ENCODE results near the gene CCDC93.
A peak's percentile ranks its signal among the peaks of the same experiment; 100 is the strongest.
"Not testable (repeated sequence)": the region's sequence is repeated elsewhere in the genome, so short reads cannot be mapped to it uniquely, and the experiment has no call there.

CCDC93 gene

DNA sequence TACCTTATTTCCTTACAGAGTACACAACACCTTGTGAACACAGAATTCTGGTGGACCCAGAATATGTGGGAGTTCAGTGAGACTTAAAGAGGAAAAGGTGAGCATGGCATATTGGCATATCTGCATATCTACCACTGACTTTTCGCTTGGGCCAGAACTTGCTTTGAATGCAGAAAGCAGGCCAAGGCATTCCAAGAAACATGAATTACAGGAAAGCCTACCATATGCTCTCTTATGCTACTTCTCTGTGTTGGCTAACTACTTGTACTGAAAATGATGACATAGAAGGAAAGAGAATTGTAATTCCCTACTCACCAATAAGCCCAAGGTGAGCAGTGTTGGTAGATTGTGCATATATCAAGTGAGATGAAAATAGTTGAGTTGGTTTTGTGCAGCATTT is 31.4 kb upstream of the CCDC93 start:
- no peak for DNase-seq

DNA sequence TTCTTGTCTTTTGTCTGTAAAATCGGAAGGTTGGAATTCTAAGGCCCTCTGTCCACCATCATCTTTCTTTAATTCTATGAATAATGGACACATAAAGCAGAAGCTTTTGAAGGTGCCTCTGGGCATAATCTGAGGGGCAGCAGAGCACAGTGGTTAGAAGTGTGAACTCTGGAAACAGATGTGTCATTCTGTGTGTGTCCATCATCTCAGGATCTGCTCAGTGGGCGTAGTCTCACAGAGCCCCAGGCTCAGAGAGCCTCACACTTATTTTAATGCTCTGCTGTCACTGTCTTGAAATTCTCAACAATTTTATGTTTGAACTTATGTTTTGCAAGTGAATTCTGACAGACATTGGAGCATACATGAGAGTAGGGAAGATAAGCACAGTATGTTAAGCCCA is 31.0 kb upstream of the CCDC93 start:
- no peak for DNase-seq

DNA sequence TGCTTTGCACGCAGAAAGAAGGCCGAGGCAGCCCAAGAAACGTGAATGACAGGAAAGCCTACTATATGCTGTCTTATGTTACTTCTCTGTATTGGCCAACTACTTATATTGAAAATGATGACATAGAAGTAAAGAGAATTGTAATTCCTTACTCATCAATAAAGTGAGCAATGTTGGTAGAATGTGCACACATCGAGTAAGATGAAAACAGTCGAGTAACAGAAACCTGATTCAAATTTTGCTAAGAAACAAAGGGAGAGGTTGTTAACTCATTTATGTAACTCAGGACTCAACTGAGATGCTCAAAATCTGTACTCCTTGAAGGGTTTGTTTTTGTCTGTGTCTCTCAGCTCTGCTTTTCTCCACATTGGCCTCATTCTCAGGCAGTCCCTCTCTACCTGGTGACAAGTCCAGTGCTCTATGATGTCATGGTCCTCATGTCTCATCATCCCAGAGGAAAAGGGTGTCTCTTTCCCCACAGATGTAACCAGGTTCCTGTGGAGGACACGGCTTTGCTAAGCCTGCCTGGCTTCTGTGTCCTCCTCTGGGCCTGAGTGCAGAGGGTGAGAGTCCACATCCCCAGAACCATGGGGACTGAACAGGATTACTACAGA is 30.3 kb upstream of the CCDC93 start:
- no peak for DNase-seq

DNA sequence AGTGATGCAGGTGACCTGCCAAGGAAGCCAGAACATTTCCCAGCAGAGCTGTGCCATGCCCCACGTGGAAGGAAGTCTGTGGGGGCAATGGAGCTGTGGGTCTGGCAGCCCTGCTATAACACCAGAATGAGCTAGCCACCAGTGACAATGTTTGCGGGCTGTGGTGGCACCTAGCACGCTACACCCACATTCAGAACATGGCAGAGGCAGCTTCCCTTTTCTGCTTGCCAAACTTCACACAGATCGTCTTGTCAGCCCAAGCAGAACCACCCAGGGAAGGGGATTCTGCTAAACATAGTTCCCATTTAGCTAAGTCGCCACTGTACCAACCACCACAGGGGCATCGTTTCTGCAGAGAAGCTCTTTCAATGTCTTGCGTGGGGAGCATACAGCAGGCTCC is 27.0 kb upstream of the CCDC93 start:
- DNase-seq: peak; percentile 77

DNA sequence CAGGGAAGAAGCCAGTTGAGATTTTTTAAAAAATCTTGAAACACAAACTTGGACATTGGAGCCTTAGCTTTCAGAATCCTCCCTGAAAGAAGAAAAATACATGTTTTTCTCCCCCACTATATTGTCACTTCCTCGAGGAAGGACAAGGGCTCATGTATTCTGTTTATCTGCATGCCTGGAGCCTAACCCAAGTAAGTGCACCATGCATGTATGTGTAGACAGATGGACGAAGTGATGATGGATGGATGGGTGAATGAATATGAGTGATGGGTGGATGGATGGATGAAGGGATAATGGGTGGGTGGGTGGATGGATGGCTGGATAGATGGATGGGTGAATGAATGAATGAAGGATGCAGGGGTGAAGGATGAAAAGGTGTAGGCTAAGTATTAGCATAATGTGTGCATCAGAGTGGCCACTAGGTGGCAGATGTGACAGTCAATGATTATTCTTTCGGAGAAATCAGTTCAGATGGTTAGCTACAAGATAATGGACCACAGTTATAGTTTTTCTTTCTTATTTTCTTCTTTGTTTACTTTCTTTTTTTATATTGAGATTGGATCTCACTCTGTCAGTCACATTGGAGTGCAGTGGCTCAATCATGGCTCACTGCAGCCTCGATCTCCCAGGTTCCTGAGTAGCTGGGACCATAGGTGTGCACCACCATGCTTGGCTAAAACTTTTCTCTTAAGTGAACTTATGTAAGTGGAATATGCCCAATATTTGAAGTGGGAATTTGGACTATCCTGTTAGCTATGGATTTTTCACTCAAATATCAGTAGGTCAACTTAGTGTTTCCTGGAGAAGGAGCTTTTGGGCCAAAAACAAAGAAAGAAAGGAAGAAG is 18.5 kb upstream of the CCDC93 start:
- DNase-seq: peak; percentile 1

DNA sequence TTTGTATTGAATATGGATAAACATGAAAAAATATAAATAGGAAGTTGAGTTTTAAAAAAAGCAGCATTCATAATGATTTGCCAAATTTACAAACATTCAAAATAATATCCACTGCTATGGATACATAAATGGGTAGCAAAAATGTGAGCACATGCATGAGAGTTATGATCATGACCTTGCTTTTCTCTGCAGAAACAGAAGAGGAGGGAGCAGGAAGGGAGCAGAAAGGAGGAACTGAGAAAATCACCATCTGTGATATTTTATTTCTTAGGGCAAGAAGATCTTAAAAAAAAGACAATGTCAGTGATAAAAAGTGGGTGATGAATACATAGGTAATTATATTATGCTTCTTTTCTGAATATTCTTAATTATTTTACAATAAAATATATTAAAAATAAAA is 17.7 kb upstream of the CCDC93 start:
- peak; percentile 41 for DNase-seq

DNA sequence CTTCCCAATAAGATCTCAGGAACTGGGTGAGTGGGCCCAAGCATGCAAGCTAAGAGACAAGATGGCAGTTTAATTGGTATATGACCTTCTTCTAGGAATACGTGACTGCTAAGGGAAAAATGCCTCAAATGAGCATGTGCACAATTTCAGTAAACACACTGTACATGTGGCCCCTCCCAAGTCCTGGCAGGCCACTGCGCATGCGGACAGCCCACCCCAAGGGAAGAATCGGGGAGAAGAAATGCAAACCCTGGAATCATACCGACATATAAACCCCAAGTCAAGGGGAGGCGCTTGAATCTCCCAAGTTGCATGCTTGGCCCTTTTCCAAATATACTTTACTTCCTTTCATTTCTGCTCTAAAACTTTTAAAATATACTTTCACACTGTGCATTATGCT is 15.2 kb upstream of the CCDC93 start:
- no peak for DNase-seq

DNA sequence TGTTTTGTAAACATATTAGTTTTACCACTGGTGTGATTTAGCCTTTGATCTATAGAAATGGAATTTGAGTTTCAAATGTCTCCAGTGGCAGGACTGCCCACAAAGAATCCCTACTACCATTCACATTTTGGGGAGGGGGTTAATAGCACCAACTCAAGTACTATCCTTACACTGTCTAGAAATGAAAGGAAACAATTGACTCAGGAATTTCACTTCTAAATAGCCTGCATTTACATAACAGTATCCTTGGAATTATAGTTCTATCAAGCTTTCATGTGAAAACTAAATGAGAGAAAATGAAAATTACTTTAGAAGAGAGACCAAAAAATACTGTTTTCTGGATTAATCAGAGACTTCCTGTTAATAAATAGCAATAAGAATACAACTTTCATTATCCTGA is 7.5 kb upstream of the CCDC93 start:
- DNase-seq: no peak

DNA sequence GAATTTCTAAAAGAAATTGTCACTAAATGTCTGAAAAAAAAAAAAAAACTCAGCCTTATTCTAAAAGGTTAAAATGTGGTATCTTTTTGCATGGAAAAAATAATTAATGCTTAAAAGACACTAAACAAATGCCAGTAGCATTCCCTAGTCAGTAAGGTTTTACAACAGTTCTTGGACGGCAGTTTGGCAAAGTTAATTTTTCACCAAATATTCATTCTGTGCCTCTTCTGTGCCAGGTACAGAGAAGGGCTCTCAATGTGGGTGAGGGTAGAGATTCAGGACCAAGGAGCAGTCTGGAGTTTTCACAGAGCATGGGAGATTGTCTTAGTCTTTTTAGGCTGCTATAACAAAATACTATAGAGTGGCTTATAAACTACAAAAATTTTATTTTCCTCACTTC is 6.0 kb upstream of the CCDC93 start:
- no peak for DNase-seq

DNA sequence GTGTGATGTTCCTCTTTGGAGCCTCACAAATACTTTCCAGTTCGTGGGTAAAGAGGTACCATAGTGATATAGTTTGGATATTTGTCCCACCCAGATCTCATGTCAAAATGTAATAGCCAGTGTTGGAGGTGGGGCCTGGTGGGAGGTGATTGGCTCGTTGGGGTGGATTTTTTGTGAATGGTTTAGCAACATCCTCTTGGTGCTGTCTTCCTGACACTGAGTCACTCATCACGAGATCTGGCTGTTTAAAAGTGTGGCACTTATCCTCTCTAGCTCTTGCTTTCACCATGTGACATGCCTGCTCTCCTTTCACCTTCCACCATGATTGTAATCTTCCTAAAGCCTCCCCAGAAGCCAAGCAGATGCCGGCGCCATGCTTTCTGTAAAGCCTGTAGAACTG is 3.0 kb upstream of the CCDC93 start:
- peak; percentile 74 for DNase-seq

DNA sequence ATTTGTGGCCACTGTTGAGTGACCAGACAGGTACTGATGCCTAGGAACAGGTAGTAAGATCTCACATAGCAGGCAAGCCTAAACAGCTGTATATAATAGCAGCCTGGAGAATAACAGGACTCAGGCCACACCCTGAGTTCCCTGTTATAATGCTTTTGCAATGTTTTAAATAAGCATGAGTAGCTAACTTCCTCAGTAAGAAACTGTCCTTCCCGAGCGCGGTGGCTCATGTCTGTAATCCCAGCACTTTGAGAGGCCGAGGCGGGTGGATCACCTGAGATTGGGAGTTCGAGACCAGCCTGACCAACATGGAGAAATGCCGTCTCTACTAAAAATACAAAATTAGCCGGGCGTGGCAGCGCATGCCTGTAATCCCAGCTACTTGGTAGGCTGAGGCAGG is 1.9 kb upstream of the CCDC93 start:
- not testable (repeated sequence) for DNase-seq

DNA sequence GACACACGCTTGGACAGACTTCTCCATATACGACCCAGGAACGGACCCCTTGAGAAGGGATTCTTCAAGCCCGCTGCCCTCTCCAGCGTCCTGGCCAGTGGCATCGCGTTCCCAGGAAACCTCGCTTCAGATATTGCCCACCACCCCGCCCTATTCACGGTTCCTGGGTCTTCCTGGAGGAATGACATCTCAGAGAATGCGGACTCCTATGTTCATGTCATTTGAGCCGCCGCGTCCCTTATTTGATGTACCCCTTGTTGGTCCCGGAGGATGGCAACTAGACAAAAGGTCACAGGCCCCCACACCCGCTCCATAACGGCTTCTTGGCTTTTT is 588 bp upstream of the CCDC93 start:
- DNase-seq: no peak

DNA sequence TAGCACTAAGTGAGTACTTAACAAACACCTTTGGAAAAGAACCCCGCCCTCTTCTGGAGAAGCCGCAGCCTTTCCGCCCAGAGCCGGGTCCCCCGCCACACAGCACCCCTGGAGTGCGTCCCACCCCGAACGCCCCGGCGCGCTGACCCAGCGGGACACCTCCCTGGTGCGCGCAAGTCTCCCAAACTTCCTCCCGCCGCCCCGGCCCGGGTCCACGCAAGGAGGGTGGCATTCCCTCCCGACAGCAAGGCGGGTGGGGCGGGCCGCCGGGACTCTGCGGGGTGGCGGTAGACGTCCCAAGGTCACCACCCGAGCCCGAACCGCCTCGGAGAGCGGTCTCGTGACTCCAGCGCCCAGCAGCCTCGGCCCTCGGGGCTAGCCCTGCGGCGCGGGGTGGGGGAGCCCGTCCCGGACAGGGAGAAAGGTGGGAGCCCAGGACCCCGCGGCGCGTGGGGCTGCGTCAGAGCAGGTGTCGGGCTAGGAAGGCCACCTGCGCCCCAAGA is 598 bp downstream of the CCDC93 start:
- DNase-seq: peak; percentile 4

DNA sequence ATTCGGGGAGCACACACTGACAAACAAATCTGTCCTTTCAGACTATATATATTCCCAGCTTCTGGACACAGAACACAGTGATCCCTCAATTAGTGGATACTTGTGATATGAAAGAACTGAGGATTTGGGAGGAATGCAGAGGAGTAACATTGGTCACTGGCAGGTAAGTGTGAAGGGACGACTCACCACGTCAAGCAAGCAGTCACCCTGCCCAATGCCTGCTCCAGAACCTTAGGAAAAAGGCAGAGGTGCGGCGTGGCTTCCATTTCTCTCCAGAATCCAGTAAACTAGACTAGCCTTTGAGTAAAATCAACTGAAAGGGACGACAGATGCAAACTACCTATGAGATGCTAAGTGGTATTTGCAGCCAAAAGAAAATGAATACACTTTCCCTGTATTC is 1.1 kb downstream of the CCDC93 start:
- DNase-seq: no peak

DNA sequence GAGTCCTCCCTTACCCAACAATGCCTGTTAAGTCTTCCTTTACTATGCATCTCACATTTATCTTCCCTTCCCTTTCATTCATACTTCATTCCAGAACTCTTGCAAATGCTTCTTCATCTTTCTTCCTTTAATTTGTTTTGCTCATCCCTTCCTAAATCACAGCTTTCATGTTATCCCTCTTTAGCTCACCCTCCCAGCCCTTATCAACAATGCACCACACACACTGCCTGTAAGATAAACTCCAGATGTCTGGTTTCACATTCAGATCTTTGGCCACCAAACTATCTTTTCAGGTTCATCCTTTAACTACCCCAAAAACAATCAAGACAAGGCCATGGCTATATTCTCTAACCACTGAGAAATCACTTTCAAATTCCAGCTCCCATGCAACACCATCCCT is 3.4 kb downstream of the CCDC93 start:
- DNase-seq: no peak

DNA sequence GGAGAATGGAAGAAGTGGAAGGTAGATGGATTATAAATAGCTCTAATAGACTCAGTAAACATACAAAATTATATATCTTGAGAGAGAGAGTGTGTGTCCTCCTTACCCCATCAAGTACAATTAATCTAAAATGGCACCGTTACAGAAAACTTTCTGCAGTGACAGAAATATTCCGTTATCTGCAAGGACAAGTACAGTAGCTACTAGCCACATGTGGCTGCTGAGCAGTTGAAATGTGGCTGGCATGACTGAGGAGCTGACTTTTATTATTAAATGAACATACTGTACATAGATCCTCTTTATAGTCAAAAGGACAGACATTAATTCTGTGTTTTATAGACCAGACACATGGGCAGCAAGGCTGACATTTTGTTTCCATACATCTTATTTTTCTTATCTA is 7.0 kb downstream of the CCDC93 start:
- DNase-seq: no peak

DNA sequence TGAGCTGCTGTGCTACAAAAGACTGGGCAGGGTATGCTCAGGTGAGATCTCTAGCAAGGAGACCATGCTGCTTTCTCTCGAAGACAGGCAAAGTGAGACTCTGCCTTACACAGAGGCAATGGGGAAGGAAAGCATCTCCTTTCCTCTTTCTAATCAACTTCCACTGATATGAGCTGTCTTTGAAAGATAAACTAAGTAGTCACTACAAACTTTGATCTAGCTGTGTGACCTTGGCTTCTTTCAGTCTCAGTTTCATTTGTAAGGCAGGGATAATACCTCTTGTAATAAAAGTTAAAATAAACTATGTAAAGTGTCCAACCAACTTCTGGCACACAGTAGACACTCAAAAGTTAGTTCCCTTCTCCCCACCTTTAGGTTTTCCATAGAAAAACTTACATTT is 7.5 kb downstream of the CCDC93 start:
- DNase-seq: no peak

DNA sequence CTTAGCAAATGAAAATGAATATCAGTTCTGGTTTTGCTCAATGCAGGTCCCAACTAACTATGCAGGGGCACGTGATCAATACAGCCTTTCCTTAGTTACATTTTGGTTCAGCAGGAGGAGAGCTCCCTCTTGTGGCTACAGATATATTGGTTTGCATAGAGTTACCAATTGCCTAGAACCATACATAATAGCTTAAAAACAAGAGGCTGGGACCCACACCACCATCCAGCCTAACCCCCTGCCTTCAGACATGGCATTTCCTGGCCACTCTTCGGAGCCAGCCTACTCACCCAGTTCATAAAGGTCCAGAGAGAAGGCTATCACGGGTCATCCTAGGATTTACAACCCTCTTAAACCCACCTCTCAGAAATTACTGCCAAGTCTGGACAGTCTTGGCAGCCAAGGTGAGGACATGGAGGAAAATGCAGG is 10.5 kb downstream of the CCDC93 start:
- DNase-seq: peak; percentile 74

DNA sequence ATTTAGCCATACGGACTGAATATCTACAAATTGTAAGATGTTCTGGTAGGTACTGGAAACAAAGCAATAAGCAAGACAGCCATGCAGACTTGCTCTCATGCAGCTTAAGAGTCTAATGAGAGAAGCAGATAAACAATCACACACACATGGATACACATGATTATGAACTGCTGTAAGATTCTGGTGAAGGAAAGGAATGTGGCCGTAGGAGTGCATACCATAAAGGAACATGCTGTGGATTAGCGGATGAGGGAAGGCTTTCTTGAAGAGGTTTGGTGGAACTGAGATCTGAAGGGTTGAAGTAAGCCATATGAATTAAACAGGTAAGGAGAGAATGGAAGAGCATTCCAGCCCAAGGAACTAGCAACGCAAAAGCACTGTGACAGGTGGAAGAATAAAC is 13.8 kb downstream of the CCDC93 start:
- no peak for DNase-seq

DNA sequence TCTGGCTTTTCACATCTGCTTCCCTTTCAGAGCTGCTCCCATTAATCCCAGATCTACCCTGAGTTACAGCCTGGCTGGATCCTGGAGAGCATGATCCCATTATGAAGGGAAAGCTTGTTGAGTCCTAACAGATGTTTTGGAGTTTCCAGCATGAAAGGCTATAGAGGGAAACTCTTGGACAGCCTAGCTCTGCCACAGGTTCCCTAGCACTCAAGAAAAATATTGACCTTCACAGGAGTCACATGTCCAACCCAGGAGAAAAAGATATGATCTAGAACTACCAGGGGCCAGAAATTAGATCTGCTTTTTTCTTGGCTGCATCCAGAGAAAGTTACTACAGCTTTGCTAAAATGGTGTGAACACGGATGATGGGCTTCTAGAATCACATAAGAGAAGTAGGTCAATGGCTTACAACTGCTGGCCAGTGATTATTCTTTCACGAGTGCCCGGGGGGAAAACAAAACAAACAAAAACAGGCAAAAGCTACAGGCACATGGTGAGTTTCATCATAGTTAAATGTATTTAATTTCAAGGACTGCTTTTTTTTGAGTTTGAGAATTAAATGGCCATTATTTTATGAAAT is 15.9 kb downstream of the CCDC93 start:
- DNase-seq: no peak

DNA sequence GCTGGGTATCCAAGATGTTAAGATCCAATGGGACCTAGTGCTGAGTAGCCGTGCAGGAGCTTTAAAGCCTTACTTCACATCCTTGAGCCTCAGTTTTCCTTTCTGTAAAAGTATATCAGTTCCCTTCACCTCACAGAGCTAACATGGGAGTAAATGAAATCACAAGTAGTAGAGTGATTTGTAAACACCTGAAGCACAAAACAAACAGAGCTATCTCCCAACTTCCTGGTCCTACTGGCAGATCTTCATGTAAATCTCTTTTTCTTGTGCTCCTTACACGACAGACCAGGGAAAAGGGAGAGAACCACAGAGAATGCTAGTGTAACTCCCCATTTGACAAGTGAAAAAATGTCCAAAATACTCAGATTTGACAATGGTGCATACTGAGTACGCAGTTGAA is 17.3 kb downstream of the CCDC93 start:
- DNase-seq: no peak

DNA sequence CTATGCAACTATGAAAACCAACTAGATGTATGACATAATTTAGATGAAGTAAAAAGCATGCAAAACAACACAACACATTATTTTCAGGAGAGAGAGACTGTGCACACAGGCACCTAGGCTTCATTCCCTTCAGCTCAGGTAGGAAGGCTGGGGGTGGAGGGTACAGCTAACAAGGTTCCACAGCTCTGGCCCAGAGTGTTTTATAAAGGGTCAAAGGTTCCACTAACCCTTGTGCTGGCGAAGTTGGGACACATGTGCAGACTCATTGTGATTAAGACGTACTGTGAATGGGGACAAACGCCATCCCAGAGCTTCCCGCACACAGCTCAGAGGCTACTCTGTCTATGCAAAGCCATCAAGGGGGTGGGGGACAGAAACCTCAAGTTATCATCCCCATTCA is 19.1 kb downstream of the CCDC93 start:
- no peak for DNase-seq

DNA sequence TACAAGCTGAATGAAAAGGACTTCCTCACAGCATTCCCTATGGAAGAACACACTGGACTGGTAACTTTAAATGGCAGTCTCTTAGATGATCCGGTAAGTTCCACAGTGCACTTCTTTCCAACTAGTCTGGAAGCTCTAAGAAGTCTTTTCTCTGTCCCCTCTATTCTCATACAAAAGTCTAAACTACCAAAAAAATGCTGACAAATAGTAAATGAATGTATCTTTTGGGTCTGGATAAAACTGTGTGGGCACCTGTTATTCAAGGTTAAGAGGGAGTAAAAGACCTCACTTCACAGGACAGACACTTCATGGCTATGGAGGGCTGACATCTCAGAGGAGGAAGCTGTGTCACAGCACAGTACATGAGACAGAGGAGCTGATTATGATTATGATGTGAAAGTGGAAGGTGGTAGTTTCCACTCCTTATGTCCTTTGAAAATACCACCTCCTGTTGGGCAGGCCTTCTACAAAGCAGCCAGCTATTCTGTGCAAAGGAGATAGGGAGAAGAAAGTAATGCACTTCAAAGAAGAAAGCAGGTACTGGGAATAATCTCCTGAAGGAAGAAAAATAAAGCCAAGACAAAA is 23.9 kb downstream of the CCDC93 start:
- DNase-seq: no peak

DNA sequence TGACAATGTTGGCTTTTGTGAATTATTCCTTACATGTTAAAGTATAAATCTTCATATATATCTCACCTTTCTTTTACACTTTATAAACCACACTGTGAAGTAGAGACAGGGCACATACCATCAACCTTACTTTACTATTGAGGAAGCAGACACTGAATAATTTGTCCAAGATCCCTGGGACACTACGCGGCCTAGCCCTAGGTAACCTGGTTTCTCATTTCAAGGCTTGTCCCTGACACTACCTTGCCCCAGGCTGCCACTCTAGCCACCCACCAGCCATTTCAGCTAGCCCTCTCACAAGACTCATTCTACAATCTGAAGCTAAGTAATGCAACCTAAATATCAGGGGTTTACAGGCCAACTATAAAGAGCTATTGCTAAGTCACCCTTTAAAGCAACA is 26.7 kb downstream of the CCDC93 start:
- no peak for DNase-seq

Measured in MV-4-11 (cell line).